ENCODE measurements around the gene CYP24A1. TPM values are rescaled to one million over a fixed set of nuclear protein-coding genes. Genes with fewer than 3 reads are reported as not detected.

Gene CYP24A1
- total RNA-seq, 1 donor from 2014 or later = 0.41 TPM

DNA sequence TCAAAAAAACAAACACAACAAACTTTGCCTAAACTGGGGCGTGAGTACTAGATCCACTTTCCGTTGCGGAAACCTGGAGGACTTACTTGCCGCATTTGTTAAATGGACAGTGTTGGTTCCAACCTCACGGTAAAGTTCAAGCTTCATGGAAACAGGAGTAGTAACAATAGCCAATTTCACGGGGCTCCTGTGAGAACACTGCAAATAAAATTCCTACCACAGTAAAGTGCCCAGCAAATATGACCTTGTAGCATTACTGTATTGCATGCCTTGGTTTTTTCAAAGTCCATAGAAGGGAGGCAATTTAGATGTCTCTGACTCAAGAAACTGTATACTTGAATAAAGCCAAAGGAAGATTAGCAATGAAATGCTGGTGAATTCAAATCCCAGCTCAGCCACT is 3.6 kb upstream of the CYP24A1 start:
- DNase-seq (ENCODE audit: low spot score in 2 of 2) = no peak
- FAIRE-seq = no peak

GRCh38 chr20:54176610-54177009 is 2.8 kb upstream of the CYP24A1 start:
- DNase-seq (ENCODE audit: low spot score in 2 of 2) (no peak), FAIRE-seq (no peak)

GRCh38 chr20:54174457-54175175 is 830 bp upstream of the CYP24A1 start:
- DNase-seq (ENCODE audit: low spot score in 2 of 2) (no peak), FAIRE-seq (no peak)

DNA sequence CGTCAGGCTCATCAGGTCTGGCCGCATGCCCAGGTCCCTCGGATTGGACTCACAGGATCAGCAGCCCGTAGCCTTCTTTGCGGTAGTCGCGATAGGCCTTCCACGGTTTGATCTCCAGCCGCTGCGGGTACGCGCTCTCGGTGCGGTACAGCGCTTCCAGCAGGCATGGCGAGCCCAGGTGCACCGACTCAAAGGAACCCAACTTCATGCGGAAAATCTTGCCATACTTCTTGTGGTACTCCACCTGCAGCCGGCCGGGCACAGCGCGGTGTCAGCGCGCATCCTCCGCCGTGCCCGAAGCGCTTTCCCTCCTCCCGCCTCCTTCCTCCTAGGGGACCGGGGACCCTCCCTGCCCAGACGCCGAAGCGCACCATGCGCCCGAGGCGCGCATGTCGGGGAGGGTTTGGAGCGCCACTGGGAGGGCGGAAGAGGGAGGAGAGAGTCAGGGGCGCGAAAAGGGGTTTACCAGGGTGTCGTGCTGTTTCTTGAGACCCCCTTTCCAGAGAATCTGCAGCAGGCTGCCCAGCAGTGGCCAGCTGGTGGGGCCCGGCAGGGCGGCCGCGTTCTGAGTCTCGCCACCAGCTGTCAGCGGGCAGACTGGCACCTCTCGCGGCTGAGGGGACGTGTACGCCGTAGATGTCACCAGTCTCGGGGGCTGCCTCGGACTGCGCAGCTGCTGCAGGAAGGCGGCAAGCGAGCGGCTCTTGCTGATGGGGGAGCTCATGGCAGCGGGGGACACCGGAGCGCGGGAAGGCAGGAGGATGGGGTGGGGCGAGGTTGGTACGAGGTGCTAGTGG is 732 bp downstream of the CYP24A1 start:
- DNase-seq (ENCODE audit: low spot score in 2 of 2) (no peak), FAIRE-seq (no peak)

- FAIRE-seq (no peak), DNase-seq (ENCODE audit: low spot score in 2 of 2) (no peak)
Observed at GRCh38 chr20:54172532-54172855, 1.3 kb downstream of the CYP24A1 start.

DNA sequence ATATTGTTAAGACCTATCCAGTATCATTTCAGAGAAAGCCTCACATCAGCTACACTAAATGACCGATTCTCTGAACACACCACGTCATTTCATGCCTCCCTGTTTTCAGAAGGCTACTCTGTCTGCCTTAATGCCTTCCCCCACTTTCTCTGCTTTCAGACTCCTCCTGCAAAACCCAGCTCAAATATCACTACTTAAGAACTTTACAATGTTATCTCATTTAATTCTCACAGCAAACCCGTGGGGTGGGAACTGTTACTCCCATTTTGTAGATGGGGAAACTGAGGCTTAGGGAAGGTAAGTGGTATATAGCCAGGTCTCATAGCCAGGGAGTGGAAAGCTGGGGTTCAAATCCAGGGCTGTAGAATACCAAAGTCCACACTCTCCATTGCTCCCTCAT is 2.8 kb downstream of the CYP24A1 start:
- DNase-seq (ENCODE audit: low spot score in 2 of 2) (no peak), FAIRE-seq (no peak)

GRCh38 chr20:54170026-54170471 is 3.7 kb downstream of the CYP24A1 start:
- DNase-seq (ENCODE audit: low spot score in 2 of 2) (no peak), FAIRE-seq (no peak)

- DNase-seq (ENCODE audit: low spot score in 2 of 2) = no peak
- FAIRE-seq = no peak
Observed at GRCh38 chr20:54168961-54169862, 4.6 kb downstream of the CYP24A1 start.

GRCh38 chr20:54167909-54168872 is 5.6 kb downstream of the CYP24A1 start:
- FAIRE-seq (no peak), DNase-seq (ENCODE audit: low spot score in 2 of 2) (no peak)

- FAIRE-seq = no peak
- no peak for DNase-seq (ENCODE audit: low spot score in 2 of 2)
Observed at GRCh38 chr20:54166987-54167662, 6.7 kb downstream of the CYP24A1 start.

- DNase-seq (ENCODE audit: low spot score in 2 of 2) (no peak), FAIRE-seq (no peak)
Observed at GRCh38 chr20:54165803-54166202, 8.0 kb downstream of the CYP24A1 start.

DNA sequence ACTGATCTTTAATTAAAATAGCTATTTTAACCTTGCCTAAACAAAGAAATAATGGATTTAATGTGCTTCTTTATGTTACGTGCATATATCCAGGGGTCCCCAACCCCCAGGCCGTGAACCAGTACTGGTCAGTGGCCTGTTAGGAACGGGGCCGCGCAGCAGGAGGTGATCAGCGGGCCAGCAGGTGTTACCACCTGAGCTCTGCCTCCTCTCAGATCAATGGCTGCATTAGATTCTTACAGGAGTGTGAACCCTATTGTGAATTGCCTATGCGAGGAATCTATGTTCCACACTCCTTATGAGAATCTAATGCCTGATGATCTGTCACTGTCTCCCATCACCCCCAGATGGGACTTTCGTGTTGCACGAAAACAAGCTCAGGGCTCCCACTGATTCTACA is 8.8 kb downstream of the CYP24A1 start:
- FAIRE-seq (no peak), DNase-seq (ENCODE audit: low spot score in 2 of 2) (no peak)

GRCh38 chr20:54163402-54163801 is 10.4 kb downstream of the CYP24A1 start:
- DNase-seq (ENCODE audit: low spot score in 2 of 2) = no peak
- FAIRE-seq = no peak

DNA sequence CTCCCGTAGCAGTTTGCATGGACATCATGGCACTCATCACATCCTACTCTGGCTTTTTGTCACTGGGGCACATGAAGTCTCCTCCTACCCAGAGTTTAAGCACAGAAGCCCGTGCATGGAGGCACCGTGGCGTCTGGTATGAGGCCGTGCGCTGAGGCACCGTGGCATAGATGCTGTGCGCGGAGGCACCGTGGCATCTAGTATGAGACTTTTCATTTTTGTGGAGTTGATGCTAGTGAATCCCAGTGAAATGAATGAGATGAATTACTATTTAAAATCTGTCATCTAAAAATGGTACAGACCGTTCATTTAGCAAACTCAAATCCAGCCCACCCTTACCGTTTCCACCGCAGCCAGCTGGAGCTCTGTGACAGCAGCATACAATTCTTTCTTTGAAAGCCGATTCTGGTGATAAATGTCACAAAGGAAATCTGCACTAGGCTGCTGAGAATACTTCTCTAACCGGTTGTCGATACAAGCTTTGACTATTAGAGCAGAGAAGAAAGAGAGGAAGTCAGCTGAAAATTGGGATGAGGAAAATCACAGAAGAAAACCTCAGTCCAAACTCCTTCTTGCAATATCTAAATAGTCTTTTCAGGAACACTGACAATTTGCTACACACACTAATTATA is 11.3 kb downstream of the CYP24A1 start:
- DNase-seq (ENCODE audit: low spot score in 2 of 2) = no peak
- FAIRE-seq = no peak

- FAIRE-seq = no peak
- no peak for DNase-seq (ENCODE audit: low spot score in 2 of 2)
Observed at GRCh38 chr20:54161821-54162149, 12.0 kb downstream of the CYP24A1 start.

- no peak for DNase-seq (ENCODE audit: low spot score in 2 of 2)
- no peak for FAIRE-seq
Observed at GRCh38 chr20:54161008-54161820, 12.6 kb downstream of the CYP24A1 start.

DNA sequence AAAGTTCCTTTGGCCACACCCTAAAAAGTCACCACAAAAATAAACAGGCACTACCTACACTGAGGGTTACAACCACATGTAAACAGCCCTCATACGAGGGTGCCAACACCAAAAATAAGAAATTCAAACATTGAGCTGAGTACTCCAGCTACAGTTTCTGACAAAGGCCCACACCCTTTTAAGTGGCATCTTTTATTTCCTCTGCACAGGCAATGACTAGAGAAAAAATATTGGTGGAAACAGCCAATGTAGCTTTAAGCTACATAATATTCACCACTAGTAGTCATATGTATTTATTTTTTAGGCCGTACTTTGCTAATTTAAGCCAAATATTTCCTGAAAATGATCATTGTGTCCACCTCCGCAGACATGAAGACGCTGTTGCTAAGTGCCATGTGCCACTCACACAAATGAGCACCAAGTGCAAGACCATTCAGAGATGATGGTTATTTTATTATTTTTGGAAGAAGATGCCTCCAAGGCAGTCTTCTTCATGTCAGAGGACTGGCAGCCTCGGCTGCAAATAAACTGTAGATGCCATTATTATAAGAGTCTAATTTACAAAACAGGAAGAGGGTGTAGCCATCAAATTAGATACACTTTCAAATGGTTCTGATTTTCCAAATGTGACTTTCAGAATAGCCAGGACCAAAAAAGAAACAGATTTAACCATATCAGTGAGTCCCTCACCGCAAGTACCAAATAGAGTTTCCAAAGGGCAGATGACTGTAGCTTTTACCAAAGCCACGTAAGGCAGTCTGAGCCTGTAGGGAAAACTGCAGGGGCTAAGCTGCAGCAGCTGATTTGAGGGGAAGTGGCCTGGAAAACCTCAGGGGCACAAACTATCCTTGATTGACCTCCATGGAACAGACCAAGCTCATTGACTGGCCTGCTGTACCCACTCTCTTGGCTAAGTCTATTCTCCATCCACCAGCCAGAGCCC is 13.4 kb downstream of the CYP24A1 start:
- DNase-seq (ENCODE audit: low spot score in 2 of 2) (no peak), FAIRE-seq (no peak)

Measured in frontal cortex (tissue), 4 donors.